Smooth muscle cell (in vitro differentiated cells): Measurements from ENCODE around the gene BOLA3. TPM values are rescaled to one million over a fixed set of nuclear protein-coding genes. Genes with fewer than 3 reads are reported as not detected.
"Not testable (repeated sequence)": the region's sequence is repeated elsewhere in the genome, so short reads cannot be mapped to it uniquely, and the experiment has no call there.

Source experiments
- DNase-seq: peaks from one replicate; lab custom pipeline; 2025; ENCODE audit not compliant: unreplicated experiment; lab: John Stamatoyannopoulos, UW
- H2AFZ ChIP-seq: fragments of 200-600 bp; sonication (generic); 2 replicates; pipeline ENCODE4 v1.6.0; 2016; ENCODE audit warnings: antibody characterized with exemption, low read depth, mild to moderate bottlenecking
- H3F3A ChIP-seq: fragments of 200-600 bp; sonication (generic); 2 replicates; pipeline ENCODE4 v1.6.0; 2017; ENCODE audit warnings: antibody characterized with exemption, low read depth
- H3K27ac ChIP-seq: fragments of 200-600 bp; sonication (generic); 2 replicates; pipeline ENCODE4 v1.5.1; 2016; ENCODE audit warnings: low read depth, mild to moderate bottlenecking
- H3K27me3 ChIP-seq: fragments of 200-600 bp; sonication (generic); 2 replicates; pipeline ENCODE4 v1.6.1; 2016; ENCODE audit warnings: low read depth, mild to moderate bottlenecking
- H3K36me3 ChIP-seq: fragments of 200-600 bp; sonication (generic); 2 replicates; pipeline ENCODE4 v1.5.1; 2016; ENCODE audit warnings: low read depth
- H3K4me1 ChIP-seq: fragments of 200-600 bp; sonication (generic); 2 replicates; pipeline ENCODE4 v1.5.1; 2016; ENCODE audit warnings: low read depth
- H3K4me2 ChIP-seq: fragments of 200-600 bp; sonication (generic); 2 replicates; pipeline ENCODE4 v1.6.0; 2016; ENCODE audit warnings: mild to moderate bottlenecking
- H3K4me3 ChIP-seq: fragments of 200-600 bp; sonication (generic); 2 replicates; pipeline ENCODE4 v1.5.1; 2016; ENCODE audit warnings: mild to moderate bottlenecking
- H3K79me2 ChIP-seq: fragments of 200-600 bp; sonication (generic); 2 replicates; pipeline ENCODE4 v1.6.0; 2016; ENCODE audit warnings: low read depth, mild to moderate bottlenecking
- H3K9ac ChIP-seq: fragments of 200-600 bp; sonication (generic); 2 replicates; pipeline ENCODE4 v1.6.0; 2016; ENCODE audit warnings: low read depth
- H3K9me3 ChIP-seq: fragments of 200-600 bp; sonication (generic); replicated peaks from 2 replicates; pipeline ENCODE4 v1.5.1; 2016; ENCODE audit warnings: low read depth
- H4K20me1 ChIP-seq: fragments of 200-600 bp; sonication (generic); 2 replicates; pipeline ENCODE4 v1.6.0; 2016; ENCODE audit warnings: low read depth
- WGBS: methylation state at CpG from one replicate; pipeline ENCODE4 v1.1.7; 2016; ENCODE audit warnings: low lambda C conversion rate; 5-methylcytosine and 5-hydroxymethylcytosine counted together
- polyA plus RNA-seq: library from polyadenylated mRNA; unstranded; fragments of >200 nt; fragmentation: Nextera tagmentation; extraction: Ambion mirVana; gene quantifications from 2 replicates; pipeline ENCODE4 v1.2.1, GENCODE V29; 2016
- total RNA-seq: library from RNA; depleted of rRNA; stranded (reverse); fragments of >200 nt; gene quantifications from 2 replicates; pipeline ENCODE4 v1.2.3, GENCODE V29; 2014
- TF ChIP-seq, protein P1 (sequence below): fragments of 200-600 bp; sonication (generic); IDR thresholded peaks from 2 replicates; pipeline ENCODE4 v1.5.1; 2017; ENCODE audit warnings: borderline replicate concordance, mild to moderate bottlenecking, antibody characterized with exemption; ENCODE audit not compliant: insufficient read depth, poor library complexity, severe bottlenecking

Gene BOLA3
- total and polyA plus RNA-seq, 2 experiments from 2014 or later: 87.5 to 93.8 TPM

DNA sequence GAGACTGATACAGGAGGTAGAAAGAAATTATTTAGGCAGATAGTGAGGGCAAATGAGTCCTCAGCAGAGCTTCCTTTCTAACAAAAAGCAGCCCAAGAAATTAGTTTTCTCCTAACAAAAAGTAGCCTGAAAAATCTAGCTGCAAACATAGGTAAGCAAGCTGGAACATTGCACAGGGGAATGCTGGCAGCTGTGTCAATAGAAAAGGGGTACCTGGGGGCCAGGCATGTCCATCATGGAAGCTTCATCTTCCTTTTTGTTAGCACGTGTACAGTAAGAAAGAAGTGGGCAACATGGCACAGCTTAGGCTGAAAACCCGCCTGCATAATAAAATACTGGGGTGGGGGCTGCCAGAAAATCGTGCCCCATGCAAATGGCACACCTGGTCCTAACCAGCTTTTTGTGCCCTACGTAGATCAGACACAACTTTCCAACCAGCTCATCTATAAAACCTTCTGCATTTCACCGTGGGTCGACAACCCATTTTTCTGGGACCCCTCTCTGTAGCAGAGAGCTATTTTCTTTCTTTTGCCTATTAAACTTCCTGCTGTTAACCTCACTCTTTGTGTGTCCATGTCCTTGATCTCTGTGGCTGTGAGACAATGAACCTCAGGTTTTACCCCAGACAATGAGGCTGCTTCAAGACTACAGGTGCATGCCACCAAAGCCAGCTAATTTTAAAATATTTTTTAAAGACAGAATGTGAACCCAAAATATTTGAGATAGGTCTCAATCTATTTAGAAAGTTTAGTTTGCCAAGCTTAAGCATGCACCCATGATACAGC is 44.1 kb upstream of the BOLA3 start:
- H3K9ac ChIP-seq: no peak overlapping the region
- WGBS: 76% methylated on average over 6 of the region's 6 CpGs
- no peak overlapping the region for H3K4me3 ChIP-seq
- H4K20me1 ChIP-seq: no peaks in the 10 kb centered on the region
- no peaks in the 10 kb centered on the region for H3F3A ChIP-seq
- H2AFZ ChIP-seq: no peak overlapping the region
- H3K4me2 ChIP-seq: no peak overlapping the region
- H3K27me3 ChIP-seq: peaks cover 25% of the 10 kb centered on the region
- no peak for DNase-seq
- peaks cover 5% of the 10 kb centered on the region for H3K4me1 ChIP-seq
- no peaks in the 10 kb centered on the region for H3K9me3 ChIP-seq
- TF ChIP-seq, protein P1, sequence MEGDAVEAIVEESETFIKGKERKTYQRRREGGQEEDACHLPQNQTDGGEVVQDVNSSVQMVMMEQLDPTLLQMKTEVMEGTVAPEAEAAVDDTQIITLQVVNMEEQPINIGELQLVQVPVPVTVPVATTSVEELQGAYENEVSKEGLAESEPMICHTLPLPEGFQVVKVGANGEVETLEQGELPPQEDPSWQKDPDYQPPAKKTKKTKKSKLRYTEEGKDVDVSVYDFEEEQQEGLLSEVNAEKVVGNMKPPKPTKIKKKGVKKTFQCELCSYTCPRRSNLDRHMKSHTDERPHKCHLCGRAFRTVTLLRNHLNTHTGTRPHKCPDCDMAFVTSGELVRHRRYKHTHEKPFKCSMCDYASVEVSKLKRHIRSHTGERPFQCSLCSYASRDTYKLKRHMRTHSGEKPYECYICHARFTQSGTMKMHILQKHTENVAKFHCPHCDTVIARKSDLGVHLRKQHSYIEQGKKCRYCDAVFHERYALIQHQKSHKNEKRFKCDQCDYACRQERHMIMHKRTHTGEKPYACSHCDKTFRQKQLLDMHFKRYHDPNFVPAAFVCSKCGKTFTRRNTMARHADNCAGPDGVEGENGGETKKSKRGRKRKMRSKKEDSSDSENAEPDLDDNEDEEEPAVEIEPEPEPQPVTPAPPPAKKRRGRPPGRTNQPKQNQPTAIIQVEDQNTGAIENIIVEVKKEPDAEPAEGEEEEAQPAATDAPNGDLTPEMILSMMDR: no peak
- H3K27ac ChIP-seq: no peak overlapping the region
- H3K79me2 ChIP-seq: no peaks in the 10 kb centered on the region
- no peaks in the 10 kb centered on the region for H3K36me3 ChIP-seq

DNA sequence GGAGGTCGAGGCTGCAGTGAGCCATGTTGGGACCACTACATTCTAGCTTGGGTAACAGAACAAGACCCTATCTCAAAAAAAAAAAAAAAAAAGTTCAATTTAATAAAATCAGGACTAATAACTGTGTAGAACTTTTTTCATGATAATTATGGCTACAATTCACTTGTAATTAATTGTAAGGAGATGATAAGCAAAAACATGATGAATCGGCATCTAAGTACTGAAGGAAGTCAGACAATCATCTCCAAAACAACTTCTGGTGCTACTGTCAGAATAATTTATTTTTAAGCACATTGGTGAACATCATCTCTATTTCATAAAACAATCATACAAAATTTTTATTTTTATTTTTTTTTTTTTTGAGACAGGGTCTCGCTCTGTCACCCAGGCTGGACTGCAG is 41.0 kb upstream of the BOLA3 start:
- Histone ChIP-seq H2AFZ (no peak overlapping the region), H3K36me3 (no peaks in the 10 kb centered on the region), H3K4me1 (peaks cover 5% of the 10 kb centered on the region), H3F3A (no peaks in the 10 kb centered on the region), H3K27ac (no peak overlapping the region), H3K27me3 (peaks cover 25% of the 10 kb centered on the region), H3K9me3 (no peaks in the 10 kb centered on the region), H3K79me2 (no peaks in the 10 kb centered on the region), H3K9ac (no peak overlapping the region), H3K4me3 (no peak overlapping the region), H3K4me2 (no peak overlapping the region), H4K20me1 (no peaks in the 10 kb centered on the region)
- TF ChIP-seq, protein P1: no peak
- DNase-seq: no peak
- WGBS: 96% methylated on average over 3 of the region's 3 CpGs

DNA sequence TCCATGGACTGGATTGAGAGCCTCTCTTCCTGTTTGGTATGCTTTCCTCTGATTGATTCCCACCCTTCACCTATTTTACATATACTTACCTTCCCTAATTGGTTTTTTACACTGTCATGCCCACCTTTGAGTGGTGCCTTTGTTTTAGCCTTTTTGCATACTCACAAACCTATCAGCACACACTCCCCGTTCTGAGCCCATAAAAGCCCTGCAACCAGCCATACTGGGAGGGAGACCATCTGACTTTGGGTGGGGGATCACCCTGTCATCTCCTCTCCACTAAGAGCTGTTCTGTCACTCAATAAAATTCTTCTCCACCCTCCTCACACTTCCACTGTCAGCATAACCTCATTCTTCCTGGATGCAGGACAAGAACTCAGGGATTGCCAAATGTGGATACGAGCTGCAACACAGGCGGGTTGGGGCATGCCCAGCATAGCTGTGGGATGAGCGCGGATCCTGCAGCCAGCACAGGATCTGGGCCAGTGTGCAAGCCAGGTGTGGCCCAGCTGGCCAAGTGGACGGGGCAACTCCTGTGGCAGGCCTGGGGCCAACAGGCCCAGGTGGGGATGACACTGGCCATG is 40.4 kb upstream of the BOLA3 start:
- no peak overlapping the region for H3K9ac ChIP-seq
- no peak overlapping the region for H3K27ac ChIP-seq
- peak overlapping the region; percentile 49 for H2AFZ ChIP-seq

DNA sequence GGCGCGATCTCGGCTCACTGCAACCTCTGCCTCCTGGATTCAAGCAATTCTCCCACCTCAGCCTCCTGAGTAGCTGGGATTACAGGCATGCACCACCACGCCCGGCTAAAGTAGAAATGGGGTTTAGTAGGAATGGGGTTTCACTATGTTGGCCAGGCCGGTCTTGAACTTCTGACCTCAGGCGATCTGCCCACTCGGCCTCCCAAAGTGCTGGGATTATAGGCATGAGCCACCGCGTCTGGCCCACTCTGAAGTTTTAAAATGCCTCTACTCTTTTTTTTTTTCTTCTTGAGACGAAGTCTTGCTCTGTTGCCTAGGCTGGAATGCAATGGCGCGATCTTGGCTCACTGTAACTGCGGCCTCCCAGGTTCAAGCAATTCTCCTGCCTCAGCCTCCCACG is 39.0 kb upstream of the BOLA3 start:
- not testable (repeated sequence) for H3K27ac ChIP-seq, DNase-seq, H3K4me2 ChIP-seq, H3F3A ChIP-seq, H3K36me3 ChIP-seq, H3K9me3 ChIP-seq, H3K4me3 ChIP-seq, H3K9ac ChIP-seq, H2AFZ ChIP-seq, H3K79me2 ChIP-seq, H3K4me1 ChIP-seq, H4K20me1 ChIP-seq
- peaks cover 18% of the 10 kb centered on the region for H3K27me3 ChIP-seq
- 92% methylated on average over 15 of the region's 15 CpGs for WGBS

More for the DNA sequence above, 40.4 kb upstream of the BOLA3 start:
- Histone ChIP-seq H3K4me3 (no peak overlapping the region), H3K9me3 (no peaks in the 10 kb centered on the region), H3K27me3 (peaks cover 25% of the 10 kb centered on the region), H3K79me2 (no peaks in the 10 kb centered on the region), H3K4me1 (peaks cover 5% of the 10 kb centered on the region), H3F3A (no peaks in the 10 kb centered on the region), H3K4me2 (no peak overlapping the region), H3K36me3 (no peaks in the 10 kb centered on the region), H4K20me1 (no peaks in the 10 kb centered on the region)
- TF ChIP-seq, protein P1: no peak
- no peak for DNase-seq
- WGBS: 40% methylated on average over 6 of the region's 6 CpGs
